Kidney epithelial cell (primary cell): ENCODE measurements around the gene PER1. TPM values are rescaled to one million over a fixed set of nuclear protein-coding genes. Genes with fewer than 3 reads are reported as not detected.
A peak's percentile ranks its signal among the peaks of the same experiment; 100 is the strongest.
"Not testable (repeated sequence)": the region's sequence is repeated elsewhere in the genome, so short reads cannot be mapped to it uniquely, and the experiment has no call there.

Source experiments
- DNase-seq: peaks from one replicate; pipeline ENCODE4 v3.0.0-alpha.2; 2010; ENCODE audit warnings: low read depth
- H3K27me3 ChIP-seq: 2 replicates; pipeline ENCODE4 v1.6.0; 2011; ENCODE audit warnings: low read length; ENCODE audit not compliant: control insufficient read depth, insufficient read depth
- H3K36me3 ChIP-seq: 2 replicates; pipeline ENCODE4 v1.5.1; 2011; ENCODE audit warnings: low read length; ENCODE audit not compliant: control insufficient read depth, insufficient read depth
- H3K4me3 ChIP-seq: 2 replicates; pipeline ENCODE4 v1.5.1; 2011; ENCODE audit warnings: low read depth, mild to moderate bottlenecking, control low read depth, low read length
- CTCF ChIP-seq: IDR thresholded peaks from 2 replicates; pipeline ENCODE4 v1.5.1; 2011; ENCODE audit warnings: mild to moderate bottlenecking, moderate library complexity, low read length, control low read depth, inconsistent platforms; ENCODE audit not compliant: insufficient read depth, poor library complexity, severe bottlenecking
- total RNA-seq: library from RNA; depleted of rRNA; stranded (reverse); fragments of >200 nt; gene quantifications from 2 replicates; pipeline ENCODE4 v1.2.3, GENCODE V29; 2015

The PER1 gene
- total RNA-seq, 1 donor from 2014 or later, result 11.0 TPM

- no peaks in the 10 kb centered on the region for H3K27me3 ChIP-seq
- H3K36me3 ChIP-seq, result no peaks in the 10 kb centered on the region
- H3K4me3 ChIP-seq, result peak overlapping the region; percentile 44
- no peak for TF ChIP-seq CTCF
- peak; percentile 94 for DNase-seq
Observed at GRCh38 chr17:8173056-8173870, 21.1 kb upstream of the PER1 start.

- H3K27me3 ChIP-seq, H3K4me3 ChIP-seq, DNase-seq, H3K36me3 ChIP-seq: not testable (repeated sequence)
Observed at GRCh38 chr17:8170186-8170585, 18.0 kb upstream of the PER1 start.

GRCh38 chr17:8167526-8167925, 15.3 kb upstream of the PER1 start:
- TF ChIP-seq CTCF, result no peak
- DNase-seq, result no peak
- no peaks in the 10 kb centered on the region for H3K27me3 ChIP-seq
- no peak overlapping the region for H3K4me3 ChIP-seq
- no peaks in the 10 kb centered on the region for H3K36me3 ChIP-seq

- TF ChIP-seq CTCF, result no peak
- H3K27me3 ChIP-seq, result no peaks in the 10 kb centered on the region
- no peak overlapping the region for H3K4me3 ChIP-seq
- no peak for DNase-seq
- H3K36me3 ChIP-seq, result no peaks in the 10 kb centered on the region
Observed at GRCh38 chr17:8166731-8167130, 14.5 kb upstream of the PER1 start.

- no peak for TF ChIP-seq CTCF
- H3K36me3 ChIP-seq, result peaks cover 1% of the 10 kb centered on the region
- no peaks in the 10 kb centered on the region for H3K27me3 ChIP-seq
- DNase-seq, result no peak
- H3K4me3 ChIP-seq, result no peak overlapping the region
Observed at GRCh38 chr17:8164815-8165131, 12.6 kb upstream of the PER1 start.

GRCh38 chr17:8163978-8164814, 12.0 kb upstream of the PER1 start:
- DNase-seq, result no peak
- Histone ChIP-seq H3K36me3 (peaks cover 1% of the 10 kb centered on the region), H3K4me3 (no peak overlapping the region), H3K27me3 (no peaks in the 10 kb centered on the region)
- no peak for TF ChIP-seq CTCF
